Measurements from ENCODE around the gene CMYA5.
"Not testable (repeated sequence)": the region's sequence is repeated elsewhere in the genome, so short reads cannot be mapped to it uniquely, and the experiment has no call there.

CMYA5 gene

GRCh38 chr5:79704553-79704952 is 14.9 kb downstream of the CMYA5 start:
- DNase-seq, result no peak

- DNase-seq, result no peak
Measured at GRCh38 chr5:79705632-79706031, 16.0 kb downstream of the CMYA5 start.

- DNase-seq, result not testable (repeated sequence)
Measured at GRCh38 chr5:79706317-79706716, 16.7 kb downstream of the CMYA5 start.

- no peak for DNase-seq
Measured at GRCh38 chr5:79707535-79707934, 17.9 kb downstream of the CMYA5 start.

GRCh38 chr5:79712741-79713140 is 23.1 kb downstream of the CMYA5 start:
- no peak for DNase-seq

GRCh38 chr5:79713727-79714126 is 24.1 kb downstream of the CMYA5 start:
- DNase-seq, result no peak

- DNase-seq, result no peak
Measured at GRCh38 chr5:79716839-79717238, 27.2 kb downstream of the CMYA5 start.

- no peak for DNase-seq
Measured at GRCh38 chr5:79720096-79720495, 30.5 kb downstream of the CMYA5 start.

- DNase-seq, result no peak
Measured at GRCh38 chr5:79727451-79728355, 38.1 kb downstream of the CMYA5 start.

- no peak for DNase-seq
Measured at GRCh38 chr5:79728396-79728795, 38.8 kb downstream of the CMYA5 start.

- DNase-seq, result no peak
Measured at GRCh38 chr5:79729679-79730078, 40.0 kb downstream of the CMYA5 start.

GRCh38 chr5:79730564-79730963 is 40.9 kb downstream of the CMYA5 start:
- DNase-seq, result no peak

- no peak for DNase-seq
Measured at GRCh38 chr5:79731775-79732174, 42.1 kb downstream of the CMYA5 start.

GRCh38 chr5:79736528-79737514 is 47.2 kb downstream of the CMYA5 start:
- DNase-seq, result peak in 1 of 2 donors; percentile 6

GRCh38 chr5:79738349-79738748 is 48.7 kb downstream of the CMYA5 start:
- DNase-seq, result no peak

- no peak for DNase-seq
Measured at GRCh38 chr5:79742549-79743136, 53.0 kb downstream of the CMYA5 start.

GRCh38 chr5:79743846-79744605 is 54.4 kb downstream of the CMYA5 start:
- DNase-seq, result no peak

- DNase-seq, result no peak
Measured at GRCh38 chr5:79745255-79745654, 55.6 kb downstream of the CMYA5 start.

- DNase-seq, result no peak
Measured at GRCh38 chr5:79746642-79747569, 57.3 kb downstream of the CMYA5 start.

GRCh38 chr5:79750611-79751510 is 61.2 kb downstream of the CMYA5 start:
- no peak for DNase-seq

All from stimulated activated CD4-positive, alpha-beta T cell treated with anti-CD3 and anti-CD28 coated beads, Interleukin-2, amount 100 ng/mL, for 48 hours (primary cell).